Fibroblast of mammary gland (primary cell): ENCODE results near the gene TACC2.
A peak's percentile ranks its signal among the peaks of the same experiment; 100 is the strongest.

ENCODE experiments used
- DNase-seq: peaks from one replicate; pipeline ENCODE4 v3.0.0-alpha.2; 2010; ENCODE audit warnings: low read depth
- H3K4me3 ChIP-seq: 2 replicates; pipeline ENCODE4 v1.5.1; 2011; ENCODE audit warnings: low read depth, mild to moderate bottlenecking, low read length, moderate library complexity; ENCODE audit not compliant: control insufficient read depth
- TF ChIP-seq, protein P1 (sequence below): conservative IDR thresholded peaks from 2 replicates; pipeline ENCODE4 v1.5.1; 2011; ENCODE audit warnings: low read depth, low read length, inconsistent platforms; ENCODE audit not compliant: control insufficient read depth, insufficient read depth

Gene TACC2

DNA sequence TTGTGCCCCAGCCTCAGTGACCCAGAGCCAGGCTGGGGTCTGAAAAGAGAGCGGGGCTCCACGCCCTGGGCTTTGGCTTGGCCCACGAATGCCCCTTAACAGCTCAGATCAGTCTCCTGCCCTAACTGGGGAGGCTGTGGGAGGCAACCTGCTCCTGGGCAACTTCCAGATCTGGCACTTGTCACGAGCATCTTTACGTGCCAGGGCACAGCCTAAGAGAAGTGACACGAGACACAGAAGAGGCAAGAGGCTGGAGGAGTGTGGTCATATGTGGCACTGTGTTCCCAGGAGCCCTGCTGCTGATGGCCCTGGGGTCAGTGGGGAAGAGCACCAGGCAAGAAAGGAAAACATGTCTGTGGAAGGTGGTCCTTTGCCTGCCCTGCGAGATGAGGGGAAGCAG, 184.4 kb downstream of the TACC2 start:
- TF ChIP-seq, protein P1, sequence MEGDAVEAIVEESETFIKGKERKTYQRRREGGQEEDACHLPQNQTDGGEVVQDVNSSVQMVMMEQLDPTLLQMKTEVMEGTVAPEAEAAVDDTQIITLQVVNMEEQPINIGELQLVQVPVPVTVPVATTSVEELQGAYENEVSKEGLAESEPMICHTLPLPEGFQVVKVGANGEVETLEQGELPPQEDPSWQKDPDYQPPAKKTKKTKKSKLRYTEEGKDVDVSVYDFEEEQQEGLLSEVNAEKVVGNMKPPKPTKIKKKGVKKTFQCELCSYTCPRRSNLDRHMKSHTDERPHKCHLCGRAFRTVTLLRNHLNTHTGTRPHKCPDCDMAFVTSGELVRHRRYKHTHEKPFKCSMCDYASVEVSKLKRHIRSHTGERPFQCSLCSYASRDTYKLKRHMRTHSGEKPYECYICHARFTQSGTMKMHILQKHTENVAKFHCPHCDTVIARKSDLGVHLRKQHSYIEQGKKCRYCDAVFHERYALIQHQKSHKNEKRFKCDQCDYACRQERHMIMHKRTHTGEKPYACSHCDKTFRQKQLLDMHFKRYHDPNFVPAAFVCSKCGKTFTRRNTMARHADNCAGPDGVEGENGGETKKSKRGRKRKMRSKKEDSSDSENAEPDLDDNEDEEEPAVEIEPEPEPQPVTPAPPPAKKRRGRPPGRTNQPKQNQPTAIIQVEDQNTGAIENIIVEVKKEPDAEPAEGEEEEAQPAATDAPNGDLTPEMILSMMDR = no peak
- no peak overlapping the region for H3K4me3 ChIP-seq
- DNase-seq = no peak

GRCh38 chr10:122173766-122174435, 184.9 kb downstream of the TACC2 start:
- H3K4me3 ChIP-seq = no peak overlapping the region
- DNase-seq = no peak
- TF ChIP-seq, protein P1 = no peak

GRCh38 chr10:122176232-122177213, 187.6 kb downstream of the TACC2 start:
- TF ChIP-seq, protein P1 = no peak
- H3K4me3 ChIP-seq = no peak overlapping the region
- DNase-seq = peak; percentile 25

GRCh38 chr10:122178655-122179054, 189.7 kb downstream of the TACC2 start:
- no peak for DNase-seq
- TF ChIP-seq, protein P1 = no peak
- H3K4me3 ChIP-seq = no peak overlapping the region

DNA sequence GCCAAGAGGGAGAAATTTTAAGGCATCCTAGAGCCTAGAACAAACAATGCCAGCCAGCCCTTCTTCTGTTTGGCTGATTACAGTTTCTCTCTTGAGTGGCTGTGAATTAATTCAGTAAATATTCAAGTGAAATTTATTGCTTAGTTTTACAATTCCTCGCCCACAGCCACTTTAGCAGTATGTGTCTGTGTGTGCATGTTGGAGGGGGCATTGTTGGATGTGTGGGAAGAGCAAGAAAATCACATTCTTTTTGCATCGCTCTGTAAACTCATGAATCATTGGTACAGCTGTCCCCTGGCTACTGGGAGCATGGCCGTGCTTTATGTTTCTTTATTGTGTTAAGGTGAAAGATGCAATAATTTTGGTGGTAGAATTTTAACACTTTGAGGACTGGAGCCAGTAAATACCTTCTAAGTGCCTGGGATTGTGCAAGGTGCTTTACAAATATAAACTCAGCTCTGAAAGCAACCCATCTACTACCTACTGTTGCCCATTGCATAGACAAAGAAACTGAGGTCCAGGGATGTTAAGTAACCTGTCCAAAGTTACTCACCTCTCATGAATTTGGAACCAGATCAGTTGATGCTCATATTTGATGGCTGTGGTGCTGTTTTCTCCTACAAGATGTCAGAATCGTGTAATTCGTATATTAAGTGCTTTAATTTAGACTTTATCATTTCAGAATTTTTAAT, 192.2 kb downstream of the TACC2 start:
- DNase-seq = peak; percentile 65
- no peak overlapping the region for H3K4me3 ChIP-seq
- TF ChIP-seq, protein P1 = no peak

DNA sequence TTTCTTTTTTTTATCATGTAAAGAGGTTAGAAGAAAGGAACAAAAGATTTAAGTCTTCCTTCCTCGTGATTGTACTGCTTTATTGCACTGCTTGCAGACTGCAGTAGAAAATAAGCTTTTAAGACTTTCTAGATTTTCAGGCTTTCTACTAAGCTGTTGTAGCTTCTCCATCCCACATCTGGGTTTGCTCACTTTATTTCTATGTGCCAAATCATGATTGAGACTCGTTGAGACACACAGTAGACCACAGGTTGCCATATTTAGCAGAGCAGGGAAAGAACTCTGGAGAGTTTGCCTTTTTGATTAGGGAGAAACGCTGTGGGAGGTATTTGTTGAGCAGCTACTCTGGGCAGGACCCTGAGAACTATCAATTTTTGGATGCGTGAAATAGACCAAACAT, 192.9 kb downstream of the TACC2 start:
- DNase-seq = peak; percentile 76
- no peak overlapping the region for H3K4me3 ChIP-seq
- TF ChIP-seq, protein P1 = no peak
